Effector CD8-positive, alpha-beta T cell (primary cell): ENCODE results near the gene SUSD4.

Source experiments
- DNase-seq: peaks from one replicate; lab custom pipeline; 2025; lab: John Stamatoyannopoulos, UW

SUSD4 gene

DNA sequence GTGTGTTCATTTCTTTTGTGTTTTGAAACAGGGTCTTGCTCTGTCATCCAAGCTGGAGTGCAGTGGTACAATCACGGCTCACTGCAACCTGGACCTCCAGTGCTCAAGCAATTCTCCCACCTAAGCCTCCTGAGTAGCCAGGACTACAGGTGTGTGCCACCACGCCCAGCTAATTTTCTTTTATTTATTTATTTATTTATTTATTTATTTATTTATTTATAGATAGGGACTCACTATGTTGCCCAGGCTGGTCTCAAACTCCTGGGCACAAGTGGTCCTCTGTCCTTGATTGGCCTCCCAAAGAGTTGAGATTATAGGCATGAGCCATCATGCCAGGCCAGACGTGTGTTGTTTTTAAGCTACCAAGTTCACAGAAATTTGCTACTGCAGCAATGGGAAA, 177.2 kb downstream of the SUSD4 start:
- DNase-seq, result no peak

DNA sequence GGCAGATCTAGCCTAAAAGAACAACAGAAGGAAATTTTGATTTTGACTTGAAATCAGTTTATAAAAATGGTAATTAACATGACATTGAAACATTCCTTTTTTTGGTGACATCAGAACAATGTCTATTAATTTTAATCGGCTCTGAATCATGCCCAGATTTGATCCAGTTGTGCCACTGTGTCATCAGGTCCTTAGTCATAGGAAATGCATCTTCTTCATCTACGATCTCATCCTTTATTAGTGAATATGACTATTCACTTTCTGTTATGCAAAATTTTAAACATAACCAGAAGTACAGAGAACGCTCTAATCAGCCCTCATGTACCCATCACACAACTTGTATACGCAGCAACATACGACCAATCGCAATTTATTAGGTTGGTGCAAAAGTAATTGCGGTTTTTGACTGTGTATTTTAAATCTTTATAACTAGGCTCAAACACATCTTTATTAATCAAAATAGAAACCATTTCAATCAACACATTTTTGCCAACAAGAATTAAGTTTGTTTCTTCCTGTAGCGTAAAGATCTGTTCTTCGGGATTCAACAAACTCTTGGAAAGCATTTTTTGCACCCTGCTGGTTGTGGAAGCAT, 180.6 kb downstream of the SUSD4 start:
- DNase-seq, result no peak

DNA sequence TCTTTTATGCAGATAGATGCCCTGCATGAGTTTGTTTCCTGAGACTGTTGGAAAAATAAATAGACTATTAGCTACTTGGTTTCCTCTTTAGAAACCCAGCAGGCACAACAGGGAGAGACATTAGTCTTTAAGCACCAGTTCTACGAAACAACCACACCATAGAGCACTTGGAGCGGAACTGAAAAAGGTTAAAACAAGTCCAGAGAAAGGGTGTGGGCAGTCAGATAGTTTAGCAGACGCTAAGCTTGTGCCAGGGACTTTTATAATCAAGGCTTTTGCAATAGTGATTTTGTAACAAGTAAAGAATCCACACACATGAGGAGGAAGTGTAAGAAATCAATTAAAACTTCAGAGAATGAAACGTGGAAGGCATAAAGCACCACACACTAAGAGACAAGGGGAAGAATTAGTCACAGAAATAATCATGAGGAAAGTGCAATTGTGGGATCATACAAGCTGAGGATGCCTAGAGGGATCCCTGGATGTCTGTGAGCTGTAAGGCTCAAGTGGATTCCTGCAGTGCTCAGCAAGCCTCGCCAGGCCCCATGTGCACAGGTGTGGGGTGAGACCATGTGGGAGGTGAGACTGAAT, 183.2 kb downstream of the SUSD4 start:
- DNase-seq, result no peak

DNA sequence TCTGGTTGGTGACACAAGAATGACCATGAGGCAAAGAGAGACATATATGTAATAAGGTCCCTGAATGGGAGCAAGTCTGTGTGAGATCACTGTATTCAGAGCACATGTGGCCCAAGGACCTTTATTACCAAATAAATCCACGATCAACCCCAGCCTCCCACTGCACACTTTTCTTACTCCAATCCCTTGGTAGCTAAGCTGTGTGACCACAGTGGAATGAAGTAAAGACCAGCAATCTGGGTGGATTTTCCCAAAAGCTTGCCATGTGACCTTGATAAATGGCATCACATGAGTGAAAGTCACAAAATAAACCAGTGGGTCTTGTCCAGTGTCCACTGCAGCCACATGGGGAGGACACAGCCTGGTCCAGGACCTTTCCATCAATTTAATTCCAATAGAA, 184.2 kb downstream of the SUSD4 start:
- no peak for DNase-seq

DNA sequence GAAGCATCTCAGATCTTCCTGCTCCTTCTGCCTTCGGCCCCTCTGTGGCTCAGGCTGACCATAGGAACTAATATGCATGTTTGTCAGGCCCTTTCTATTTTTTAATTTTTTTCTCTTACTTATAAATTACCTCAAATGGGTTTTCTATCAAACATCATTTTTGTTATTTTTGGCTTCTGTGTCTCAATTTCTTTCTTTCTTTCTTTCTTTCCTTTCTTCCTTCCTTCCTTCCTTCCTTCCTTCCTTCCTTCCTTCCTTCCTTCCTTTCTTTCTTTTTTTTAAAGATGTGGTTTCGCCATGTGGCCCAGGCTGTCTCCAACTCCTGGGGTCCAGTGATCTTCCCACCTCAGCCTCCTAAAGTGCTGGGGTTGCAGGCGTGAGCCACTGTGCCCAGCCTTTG, 184.7 kb downstream of the SUSD4 start:
- DNase-seq, result no peak

DNA sequence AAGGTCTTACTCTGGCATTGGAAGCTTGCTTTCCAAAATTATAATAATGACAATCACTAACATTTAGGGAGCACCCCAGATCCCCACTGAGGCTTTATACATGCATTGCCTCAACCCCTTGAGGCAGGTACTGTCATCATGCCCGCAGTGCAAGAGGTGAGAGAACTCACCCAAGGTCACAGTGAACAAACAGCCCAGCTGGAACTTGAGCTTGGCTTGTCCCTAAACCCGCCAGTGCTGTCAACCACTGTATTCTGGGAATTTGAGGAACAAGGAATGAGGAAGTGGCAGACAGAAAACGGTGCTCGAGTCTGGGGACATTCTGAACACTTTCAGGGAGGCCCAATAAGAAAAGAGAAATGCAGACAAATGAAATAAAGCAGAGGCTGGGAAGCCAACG, 186.3 kb downstream of the SUSD4 start:
- no peak for DNase-seq

DNA sequence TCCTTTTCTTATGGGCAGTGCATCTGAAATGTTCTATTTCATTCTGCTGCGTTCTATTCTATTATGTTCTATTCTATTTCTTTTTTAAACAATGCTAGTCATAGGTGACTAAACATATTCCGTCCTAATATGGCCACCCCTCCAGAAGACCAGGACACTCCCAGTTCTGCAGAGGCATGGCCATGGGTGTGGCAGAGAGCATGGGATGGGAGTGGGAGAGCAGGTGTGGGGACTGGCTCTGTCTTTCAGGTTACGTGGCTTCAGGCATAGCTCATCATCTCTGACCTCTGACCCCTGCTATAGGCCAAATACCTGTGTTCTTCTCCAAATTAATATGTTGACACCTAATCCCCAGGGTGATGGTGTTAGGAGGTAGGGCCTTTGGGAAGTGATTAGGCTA, 187.5 kb downstream of the SUSD4 start:
- DNase-seq, result no peak

DNA sequence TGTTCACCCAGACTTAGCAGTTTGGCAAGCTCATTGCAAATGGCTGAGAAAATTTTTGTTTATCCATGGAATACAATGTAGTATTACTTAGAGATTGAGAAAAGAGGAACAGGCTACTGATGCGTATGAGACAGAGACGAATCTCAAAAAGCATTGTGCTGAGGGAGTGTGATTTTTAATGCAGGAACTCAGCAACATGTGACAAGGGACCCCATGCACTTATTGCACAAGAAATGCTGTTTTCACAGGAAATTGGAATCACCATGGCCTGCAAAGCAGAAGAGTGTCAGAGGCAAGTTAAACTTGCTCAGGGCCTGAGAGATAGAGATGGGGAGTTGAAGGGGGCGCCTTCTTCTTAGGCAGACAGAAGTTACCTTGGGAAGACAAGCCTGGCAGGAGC, 188.3 kb downstream of the SUSD4 start:
- no peak for DNase-seq

DNA sequence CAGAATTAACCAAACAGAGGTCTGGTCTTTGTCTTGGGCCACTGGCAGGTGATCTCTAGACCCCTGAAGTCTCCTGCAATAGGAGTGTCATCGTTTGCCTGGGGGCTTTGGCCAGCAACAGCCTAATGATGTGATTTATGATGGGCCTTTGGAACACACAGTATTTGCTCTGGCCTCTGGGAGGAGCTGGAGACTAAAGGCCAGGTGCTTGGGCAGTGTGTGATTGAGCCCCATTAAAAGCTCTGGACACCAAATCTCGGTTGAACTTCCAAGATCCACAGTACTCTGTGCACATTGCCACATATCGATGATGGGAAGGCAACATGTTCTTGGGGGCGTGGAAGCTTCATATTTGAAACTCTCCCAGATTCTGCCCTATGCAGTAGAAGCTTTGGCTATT, 188.9 kb downstream of the SUSD4 start:
- DNase-seq, result no peak
